ENCODE measurements around the gene HMCES.

Gene HMCES, protein sequence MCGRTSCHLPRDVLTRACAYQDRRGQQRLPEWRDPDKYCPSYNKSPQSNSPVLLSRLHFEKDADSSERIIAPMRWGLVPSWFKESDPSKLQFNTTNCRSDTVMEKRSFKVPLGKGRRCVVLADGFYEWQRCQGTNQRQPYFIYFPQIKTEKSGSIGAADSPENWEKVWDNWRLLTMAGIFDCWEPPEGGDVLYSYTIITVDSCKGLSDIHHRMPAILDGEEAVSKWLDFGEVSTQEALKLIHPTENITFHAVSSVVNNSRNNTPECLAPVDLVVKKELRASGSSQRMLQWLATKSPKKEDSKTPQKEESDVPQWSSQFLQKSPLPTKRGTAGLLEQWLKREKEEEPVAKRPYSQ

DNA sequence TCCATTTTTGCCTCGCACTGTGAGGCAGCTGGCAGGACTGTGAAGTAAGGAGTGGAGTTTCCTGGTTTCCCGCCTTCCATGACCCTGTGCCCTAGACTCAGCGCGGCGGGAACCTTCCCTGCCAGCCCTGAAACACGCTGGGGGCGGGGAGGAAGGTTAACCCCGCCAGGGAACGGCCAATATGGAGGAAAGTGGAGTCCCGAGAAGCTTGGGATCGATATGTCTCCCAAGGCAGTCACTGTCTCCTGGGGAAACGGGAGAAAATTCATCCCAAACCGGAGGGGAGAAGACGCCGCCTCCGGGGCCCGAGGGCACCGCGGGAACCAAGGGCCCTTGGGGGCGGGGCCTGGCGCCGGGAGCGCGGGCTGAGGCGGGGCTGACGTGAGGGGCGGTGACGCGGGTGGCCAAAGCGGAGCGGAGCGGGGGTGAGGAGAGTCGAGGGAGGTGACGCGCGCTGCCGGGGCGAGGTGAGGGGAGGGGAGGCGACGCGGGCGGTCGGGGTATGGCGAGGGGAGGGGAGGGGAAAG, at the start of gene HMCES:
TSS of gene HMCES (plus strand) at position 432 of the 527 bp plus-strand sequence. CDS start 863 bp downstream, outside the sequence.
- peak; percentile 97 for DNase-seq

DNA sequence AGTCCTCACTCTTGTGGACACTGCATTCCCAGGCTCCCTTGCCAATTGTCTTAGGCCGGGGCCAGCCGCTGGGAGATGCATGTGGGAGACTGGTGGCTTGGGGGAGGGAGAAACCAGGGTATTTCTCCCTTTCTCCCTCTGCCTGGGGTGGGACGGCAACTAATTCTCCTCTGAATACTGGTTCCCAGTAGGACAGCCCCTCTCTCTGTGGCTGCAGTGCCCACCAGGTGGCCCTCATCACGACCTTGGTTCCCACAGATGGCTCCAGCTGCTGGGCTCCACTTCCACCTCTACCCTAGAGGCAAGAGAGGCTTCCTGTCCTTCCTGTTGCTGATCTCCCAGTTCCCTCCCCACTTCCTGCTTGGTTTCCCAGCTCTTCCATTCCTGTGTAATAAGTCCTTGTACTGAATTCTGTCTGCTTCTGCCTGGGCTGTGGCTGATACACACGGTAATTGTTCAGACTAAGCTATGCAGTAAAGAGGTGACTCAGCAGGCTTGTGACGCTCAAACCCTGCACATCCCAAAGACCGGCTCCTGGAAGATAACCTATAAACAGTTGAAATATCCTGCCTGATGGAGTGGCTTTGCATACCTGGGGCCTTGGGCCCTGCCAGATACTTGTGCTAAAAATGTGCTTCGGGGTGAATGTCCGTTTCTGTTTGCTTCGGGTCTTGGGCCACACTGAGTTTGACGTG, 49.6 kb upstream of the HMCES start:
- DNase-seq: no peak

DNA sequence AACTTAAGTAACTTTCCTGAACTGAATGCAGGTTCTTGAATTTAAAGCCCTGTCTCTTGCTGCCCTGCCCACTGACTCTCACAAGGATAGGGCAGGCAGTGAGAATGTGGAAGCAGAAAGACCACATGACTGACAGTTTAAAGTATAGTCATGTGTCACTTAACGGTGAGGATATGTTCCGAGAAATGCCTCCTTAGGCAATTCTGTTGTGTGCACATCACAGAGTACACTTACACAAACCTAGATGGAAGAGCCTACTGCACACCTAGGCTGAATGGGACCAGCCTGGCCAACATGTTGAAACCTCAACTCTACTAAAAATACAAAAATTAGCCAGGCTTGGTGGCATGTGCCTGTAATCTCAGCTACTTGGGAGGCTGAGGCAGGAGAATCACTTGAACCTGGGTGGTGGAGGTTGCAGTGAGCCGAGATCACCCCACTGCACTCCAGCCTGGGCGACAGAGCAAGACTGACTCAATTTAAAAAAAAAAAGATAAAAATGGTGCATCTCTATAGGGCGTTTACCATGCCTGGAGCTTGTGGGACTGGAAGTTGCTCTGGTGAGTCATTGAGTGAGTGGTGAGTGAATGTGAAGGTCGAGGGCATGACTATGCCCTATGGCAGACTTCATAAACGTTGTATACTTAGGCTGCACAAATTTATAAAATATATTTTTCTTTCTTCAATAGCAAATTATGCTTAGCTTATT, 48.2 kb upstream of the HMCES start:
- DNase-seq: no peak

DNA sequence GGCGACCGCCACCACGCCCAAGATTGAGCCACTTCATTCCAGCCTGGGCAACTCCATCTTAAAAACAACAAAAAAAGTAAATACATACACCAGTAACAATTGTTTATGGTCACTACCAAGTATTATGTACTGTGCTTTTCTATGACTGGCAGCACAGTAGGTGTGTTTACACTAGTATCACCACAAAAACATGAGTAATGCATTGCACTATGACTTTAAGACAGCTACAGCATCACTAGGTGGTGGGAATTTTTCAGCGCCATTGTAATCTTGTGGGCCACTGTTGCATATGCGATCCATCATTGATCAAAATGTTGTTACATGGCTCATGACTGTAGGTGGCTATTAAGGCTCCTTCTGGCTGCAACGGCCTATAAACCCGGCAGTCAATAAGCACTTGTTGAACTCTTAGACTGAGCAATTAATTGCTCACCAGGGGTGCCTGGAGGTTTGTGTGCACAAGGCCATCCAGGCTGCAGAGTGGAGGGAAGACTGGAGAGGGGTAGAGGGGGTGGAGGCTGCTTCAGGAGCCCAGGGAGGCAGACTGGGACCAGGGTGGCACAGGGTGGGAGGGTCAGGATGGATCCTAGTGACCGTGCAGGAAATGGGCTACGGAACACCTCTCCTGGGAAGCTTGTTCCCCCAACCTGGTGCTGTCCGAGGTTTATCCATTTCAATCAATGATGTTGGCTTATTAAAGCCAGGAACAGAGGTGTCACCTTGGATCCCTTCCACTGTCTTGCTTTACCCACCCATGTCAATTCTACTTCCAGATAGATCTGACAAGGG, 47.1 kb upstream of the HMCES start:
- DNase-seq: no peak

DNA sequence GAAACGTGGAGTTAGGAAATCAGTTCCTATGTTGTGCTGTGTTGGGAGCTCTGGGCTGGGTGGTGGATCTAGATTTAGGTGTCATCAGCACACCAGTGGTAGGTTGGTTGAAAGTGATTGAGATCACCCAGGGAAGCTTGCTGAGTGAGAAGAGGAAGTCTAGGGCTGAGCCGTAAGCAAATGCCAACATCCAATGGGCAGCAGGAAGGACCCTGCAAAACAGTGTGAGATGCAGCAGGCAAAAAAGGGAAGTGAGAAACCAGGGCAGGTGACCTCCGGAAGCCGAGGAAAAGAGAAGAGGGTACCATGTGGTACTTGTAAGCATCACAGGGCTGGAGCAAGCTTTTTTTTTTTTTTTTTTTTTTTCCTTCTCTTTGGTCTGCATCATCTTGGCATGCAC, 45.1 kb upstream of the HMCES start:
- no peak for DNase-seq

GRCh38 chr3:129234441-129234840, 44.2 kb upstream of the HMCES start:
- DNase-seq: no peak

- DNase-seq: no peak
These were observed 43.2 kb upstream of the HMCES start for GRCh38 chr3:129235344-129235917.

DNA sequence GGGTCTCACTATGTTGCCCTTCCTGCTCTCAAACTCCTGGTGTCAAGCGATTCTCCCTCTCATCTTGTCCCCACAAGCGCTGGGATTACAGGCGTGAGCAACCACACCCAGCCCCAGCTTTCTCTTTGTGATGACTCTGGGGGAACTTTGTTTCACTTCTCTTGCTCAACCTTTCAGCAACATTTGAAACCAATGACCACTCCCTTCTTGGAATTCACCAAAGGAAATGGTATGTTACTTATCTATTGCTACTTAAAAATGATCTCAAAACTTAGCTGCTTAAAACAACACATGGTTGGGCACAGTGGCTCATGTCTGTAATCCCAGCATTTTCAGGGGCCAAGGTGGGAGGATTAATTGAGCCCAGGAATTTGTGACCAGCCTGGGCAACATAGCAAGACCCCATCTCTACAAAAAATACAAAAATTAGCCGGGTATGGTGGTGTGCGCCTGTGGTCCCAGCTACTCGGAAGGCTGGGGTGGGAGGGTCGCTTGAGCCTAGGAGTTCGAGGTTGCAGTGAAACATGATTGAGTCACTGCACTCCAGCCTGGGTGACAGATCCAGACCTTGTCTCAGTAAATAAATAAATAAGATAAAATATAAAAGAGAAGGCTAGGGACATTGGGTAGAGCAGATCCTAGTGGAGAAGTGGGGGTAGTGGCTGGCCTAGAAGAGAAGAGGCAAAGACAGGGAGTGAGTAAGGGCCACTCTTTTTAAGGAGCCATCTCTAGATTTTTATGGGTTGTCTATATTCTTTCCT, 39.5 kb upstream of the HMCES start:
- no peak for DNase-seq

GRCh38 chr3:129239991-129240390, 38.7 kb upstream of the HMCES start:
- no peak for DNase-seq

- no peak for DNase-seq
These were observed 38.2 kb upstream of the HMCES start for GRCh38 chr3:129240436-129240835.

- no peak for DNase-seq
These were observed 33.5 kb upstream of the HMCES start for GRCh38 chr3:129245141-129245540.

GRCh38 chr3:129245641-129246306, 32.9 kb upstream of the HMCES start:
- DNase-seq: peak; percentile 62

- no peak for DNase-seq
These were observed 32.0 kb upstream of the HMCES start for GRCh38 chr3:129246636-129247035.

DNA sequence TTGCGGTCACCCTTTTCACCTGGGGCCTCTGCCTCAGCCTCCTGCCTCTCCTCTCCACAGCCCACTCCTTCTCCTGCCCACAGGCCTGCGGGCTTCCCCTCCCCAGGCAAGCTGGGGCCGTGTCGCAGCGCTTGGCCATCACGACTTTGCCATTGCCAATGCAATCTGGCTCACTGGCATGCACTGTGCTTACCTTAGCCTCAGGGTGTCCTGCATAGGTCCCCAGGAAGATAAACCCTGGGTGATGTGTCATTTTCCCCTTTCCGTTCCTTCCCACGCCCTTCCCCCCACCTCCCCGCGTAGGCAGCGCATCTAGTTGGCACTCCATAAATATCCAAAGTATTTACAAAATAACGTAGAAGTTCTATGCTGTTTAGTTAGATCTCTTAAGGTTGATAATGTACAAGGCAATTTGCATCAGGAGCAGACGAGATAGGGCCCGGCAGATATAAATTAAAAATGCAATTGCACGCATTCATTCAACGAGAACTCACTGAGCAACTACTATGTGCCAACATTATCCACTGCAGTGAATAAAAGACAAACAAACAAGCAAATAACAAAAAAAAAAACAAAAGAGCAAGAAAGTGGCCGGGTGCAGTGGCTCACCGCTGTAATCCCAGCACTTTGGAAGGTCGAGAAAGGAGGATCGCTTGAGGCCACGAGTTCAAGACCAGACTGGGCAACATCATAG, 30.2 kb upstream of the HMCES start:
- no peak for DNase-seq

DNA sequence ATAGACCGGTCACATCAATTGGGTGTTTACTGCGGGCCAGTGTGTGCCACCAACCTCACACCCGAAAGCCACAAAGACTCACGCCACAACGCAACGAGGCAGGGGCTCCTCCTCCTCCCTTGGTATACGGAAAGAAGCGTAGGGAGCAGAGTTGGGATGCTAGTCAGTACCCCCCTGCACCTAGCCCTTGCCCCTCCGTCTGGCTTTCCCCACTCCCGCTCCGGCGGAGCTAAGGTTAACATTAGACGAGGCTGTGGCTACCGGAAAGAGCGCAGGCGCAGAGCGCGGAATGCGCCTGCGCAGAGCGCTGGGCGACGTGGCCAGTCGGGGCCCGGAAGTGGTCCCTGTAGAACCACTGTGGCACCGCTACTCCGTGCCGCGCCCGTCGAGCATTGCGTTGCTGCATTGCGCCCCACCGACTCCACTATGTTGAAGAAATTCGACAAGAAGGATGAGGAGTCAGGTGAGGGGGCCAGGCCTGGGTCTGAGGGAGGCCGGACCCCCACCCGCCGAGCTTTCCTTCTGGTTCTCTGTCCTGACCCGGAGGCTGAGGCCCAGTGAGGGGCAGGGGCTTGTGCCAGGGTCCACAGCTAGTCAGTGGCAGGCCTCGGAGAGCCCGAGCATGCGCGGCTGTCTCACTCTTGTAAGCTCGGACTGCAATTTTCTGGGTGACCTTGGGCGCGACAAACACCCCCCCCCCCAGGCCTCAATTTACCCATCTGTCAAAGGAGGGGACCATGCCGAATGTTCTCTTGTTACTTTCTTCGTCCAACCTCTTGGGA, 29.2 kb upstream of the HMCES start, which contains the start of gene COPG1:
TSS of gene COPG1 (plus strand) at position 323 of the 782 bp plus-strand sequence. CDS start at position 427, 104 bp downstream.
- peak; percentile 88 for DNase-seq

DNA sequence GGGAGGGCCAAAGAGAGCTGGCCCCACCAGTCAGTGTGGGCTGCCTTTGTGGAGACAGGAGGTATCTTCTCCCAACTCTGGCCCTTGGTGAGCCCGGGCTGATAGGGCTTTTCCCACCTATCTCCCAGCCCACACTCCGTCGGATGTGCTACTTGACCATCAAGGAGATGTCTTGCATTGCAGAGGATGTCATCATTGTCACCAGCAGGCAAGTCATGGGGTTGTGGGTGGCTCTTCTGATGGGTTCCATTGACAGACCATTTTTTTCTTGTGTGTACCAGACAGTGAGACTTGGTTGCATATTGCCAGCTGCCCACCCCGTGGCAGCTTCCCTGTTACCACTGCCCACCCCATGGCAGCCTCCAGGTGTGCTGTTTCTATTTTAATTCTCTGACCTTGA, 25.9 kb upstream of the HMCES start:
- no peak for DNase-seq

- DNase-seq: no peak
These were observed 24.0 kb upstream of the HMCES start for GRCh38 chr3:129254536-129255230.

GRCh38 chr3:129256270-129256669, 22.4 kb upstream of the HMCES start:
- DNase-seq: no peak

DNA sequence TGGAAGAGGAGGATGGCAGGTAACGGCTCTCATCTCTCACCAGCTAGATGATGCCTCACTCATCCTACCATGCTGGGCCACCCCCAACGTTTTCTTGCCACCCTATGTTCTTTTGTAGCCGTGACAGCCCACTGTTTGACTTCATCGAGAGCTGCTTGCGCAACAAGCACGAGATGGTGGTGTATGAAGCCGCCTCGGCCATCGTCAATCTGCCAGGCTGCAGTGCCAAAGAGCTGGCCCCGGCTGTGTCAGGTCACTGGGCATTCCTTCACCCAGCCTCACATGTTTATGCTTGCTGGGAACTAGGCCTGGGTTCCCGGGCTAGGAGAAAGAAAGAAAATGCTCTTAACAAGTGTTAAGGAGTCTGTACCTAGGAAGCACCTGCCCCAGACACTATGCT, 21.1 kb upstream of the HMCES start:
- DNase-seq: no peak
